Stimulated activated CD8-positive, alpha-beta memory T cell treated with anti-CD3 and anti-CD28 coated beads, Interleukin-15, amount 100 ng/mL, for 1 hour (primary cell): ENCODE measurements around the gene ZEB2.

Source experiments
- DNase-seq: peaks from one replicate; pipeline ENCODE4 v3.0.0-alpha.2; 2020; ENCODE audit warnings: low read depth

Gene ZEB2

GRCh38 chr2:144449028-144449406 lies 70.9 kb downstream of the ZEB2 start:
- no peak for DNase-seq

GRCh38 chr2:144448389-144449027 lies 71.4 kb downstream of the ZEB2 start:
- no peak for DNase-seq

DNA sequence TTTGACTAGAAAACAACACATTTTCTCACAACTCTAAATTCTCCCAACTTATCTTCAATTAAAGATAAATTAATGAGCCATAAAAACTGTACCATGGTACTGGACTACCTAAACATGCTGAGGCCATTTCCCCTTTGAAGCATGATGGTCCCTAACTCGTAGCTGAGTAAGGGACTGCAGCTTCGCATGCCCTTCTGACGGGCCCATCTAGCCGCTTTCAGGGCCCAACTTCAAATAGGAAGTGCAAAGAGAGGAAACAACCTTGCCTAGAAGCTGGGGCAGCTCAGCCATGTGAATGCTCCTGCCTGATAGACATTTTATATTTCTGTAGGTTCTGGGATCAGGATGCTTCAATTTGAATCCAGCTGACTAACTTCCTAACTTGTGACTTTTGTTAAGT lies 72.4 kb downstream of the ZEB2 start:
- no peak for DNase-seq

- DNase-seq = no peak
Measured at GRCh38 chr2:144446136-144446535, 73.8 kb downstream of the ZEB2 start.

DNA sequence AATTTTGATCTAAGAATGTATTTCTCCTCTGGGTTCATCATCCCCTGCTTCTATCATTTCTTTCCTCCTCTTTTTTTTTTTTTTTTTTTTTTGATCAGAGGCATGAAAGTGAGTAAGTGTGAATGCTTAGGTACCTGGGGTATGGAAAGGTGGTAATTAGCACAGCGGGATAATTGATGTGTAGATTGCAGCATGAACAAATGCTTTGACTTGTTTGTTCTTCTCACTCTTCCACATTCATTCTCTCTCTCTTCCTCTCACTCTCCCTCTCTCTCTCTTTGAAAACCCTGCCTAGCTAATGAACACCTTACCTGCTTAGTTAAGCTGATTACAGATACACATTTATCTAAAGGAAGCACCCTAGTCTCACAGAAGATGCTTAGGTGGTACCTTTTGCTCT lies 74.7 kb downstream of the ZEB2 start:
- DNase-seq = no peak

DNA sequence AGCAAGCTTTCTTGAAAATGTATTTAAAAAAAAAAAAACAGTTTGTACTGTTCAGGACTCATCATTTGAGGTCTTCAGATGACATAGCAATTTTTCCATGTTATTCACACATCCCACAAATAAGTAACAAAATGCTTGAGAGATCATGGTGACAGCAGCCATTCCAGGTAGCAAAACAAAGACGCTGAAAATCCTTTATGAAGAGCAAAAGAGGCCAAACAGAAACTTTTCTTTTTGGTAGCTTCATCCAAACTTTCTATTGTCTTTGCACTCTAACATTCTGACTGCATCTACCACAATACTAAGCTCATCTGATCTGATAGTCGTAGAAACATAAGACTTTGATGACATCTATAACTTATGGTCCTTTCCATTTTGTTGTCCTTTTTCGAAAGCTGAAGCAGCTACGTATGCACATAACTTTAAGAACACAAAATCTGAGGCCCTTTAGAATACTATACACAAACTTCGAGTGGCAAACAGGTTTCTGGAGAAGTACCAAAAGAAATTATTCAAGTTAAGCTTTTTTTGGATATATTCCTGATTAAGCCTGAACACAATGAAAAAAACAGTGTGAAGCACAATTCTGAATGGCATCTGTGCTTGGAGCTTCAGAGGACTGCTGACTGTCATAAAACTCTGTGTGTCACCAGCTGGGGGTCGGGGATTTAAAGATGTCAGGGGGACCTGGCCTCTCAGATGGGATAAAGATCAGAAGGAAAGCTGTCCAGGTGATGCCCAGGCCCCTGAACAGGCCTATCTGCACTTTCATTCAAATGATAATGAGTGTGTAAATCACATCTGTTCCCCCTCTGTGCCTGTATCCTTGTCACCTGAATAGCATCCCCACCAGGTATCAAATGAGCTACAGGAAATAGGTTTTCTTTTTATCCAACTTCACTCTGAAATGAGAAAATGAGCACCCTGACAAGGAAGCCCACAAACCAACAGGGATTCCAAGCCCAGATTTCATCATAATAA lies 75.8 kb downstream of the ZEB2 start:
- DNase-seq = no peak

GRCh38 chr2:144441711-144442141 lies 78.2 kb downstream of the ZEB2 start:
- no peak for DNase-seq

DNA sequence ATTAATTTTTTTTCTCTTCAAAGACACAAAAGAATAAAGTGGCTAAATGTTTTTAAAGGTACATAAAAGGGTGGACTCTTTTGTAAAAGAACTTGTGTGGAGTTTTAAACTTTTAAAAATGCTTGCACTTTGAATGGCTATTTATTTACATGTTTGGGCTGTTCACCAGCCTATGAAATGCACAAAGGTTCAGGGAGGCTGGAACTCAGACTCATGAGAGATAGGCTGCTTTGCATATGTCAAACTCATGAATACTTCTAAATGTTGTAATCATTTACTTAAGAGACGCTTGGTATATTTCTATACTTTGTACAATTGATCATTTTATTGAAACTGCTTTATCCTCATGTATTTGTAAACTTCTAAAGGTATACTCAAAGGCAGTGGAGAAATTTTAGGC lies 79.9 kb downstream of the ZEB2 start:
- no peak for DNase-seq

DNA sequence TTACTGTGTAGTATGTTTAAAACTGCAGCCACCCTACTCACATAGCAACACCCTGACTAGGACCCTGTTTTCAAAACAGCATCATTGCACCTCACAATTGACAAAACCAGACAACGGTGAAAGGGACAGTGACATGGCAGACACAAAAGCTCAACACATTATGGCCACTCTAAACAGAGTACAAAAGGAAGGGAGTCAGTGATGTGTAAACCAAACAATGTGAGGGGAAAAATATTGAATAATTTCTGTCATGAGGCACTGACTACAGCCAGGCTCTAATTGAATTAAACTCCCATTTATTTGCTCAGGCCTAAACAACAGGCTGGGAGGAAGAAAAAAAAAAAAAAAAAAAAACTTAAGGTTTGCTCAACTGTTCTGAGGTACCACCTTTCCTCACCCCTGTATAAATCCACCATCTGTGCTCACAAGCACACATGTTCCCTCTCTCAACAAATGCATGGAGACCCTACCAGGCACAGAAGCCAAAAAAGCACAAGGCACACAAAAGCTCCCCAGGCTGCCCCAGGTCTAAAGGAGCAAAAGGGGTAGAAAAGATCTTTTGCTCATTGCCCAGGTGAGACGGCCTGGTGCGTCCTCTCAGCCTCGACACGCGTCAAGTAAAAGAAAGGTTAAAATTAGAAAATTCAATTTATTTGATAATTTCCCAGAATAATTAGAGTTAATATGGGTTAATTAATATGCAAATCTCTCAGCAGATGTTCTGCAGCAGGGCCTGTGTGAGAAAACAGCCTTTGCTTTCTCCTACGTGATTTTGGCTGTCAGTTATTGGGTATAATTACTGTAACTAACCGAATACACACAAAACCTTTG lies 80.9 kb downstream of the ZEB2 start:
- DNase-seq = no peak

DNA sequence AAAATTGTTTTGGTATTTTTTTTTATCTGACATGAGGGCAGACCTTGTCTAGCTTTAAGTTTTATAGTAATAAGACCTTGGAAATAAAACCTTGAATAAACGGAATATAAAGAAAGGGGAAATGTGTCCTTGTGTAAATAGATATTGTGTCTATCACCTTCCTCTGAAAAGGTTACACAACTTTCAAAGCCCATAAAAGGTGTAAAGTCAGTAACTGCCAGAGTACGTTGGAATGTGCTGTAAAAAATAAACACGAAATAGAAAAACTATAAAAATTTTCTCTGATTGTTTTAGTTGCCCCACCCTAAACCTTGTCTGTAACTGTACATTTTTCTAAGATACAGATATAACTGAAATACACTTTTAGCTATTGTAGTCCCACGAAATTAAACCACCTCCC lies 82.3 kb downstream of the ZEB2 start:
- DNase-seq = no peak

- no peak for DNase-seq
Measured at GRCh38 chr2:144434425-144435222, 85.3 kb downstream of the ZEB2 start.

GRCh38 chr2:144432921-144433320 lies 87.0 kb downstream of the ZEB2 start:
- DNase-seq = no peak

- DNase-seq = no peak
Measured at GRCh38 chr2:144431998-144432397, 87.9 kb downstream of the ZEB2 start.

DNA sequence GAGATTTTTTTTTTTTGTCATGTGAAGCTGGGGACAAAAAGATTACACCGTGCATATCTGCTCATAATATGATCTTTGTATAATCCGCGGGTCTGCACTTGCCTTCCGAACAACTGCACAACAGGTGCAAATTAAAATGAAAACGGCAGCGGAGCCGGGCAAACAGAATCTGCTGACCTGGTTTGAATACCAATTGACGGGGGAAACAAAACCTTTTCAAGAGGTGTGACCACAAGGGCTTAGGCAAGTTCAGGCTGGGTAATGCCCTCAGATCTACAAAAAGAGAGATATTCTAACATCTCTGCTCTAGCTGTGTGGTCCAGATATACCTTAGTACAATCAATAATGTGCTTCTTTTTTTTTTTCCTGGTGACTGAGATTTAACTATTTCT lies 88.5 kb downstream of the ZEB2 start:
- DNase-seq = no peak

DNA sequence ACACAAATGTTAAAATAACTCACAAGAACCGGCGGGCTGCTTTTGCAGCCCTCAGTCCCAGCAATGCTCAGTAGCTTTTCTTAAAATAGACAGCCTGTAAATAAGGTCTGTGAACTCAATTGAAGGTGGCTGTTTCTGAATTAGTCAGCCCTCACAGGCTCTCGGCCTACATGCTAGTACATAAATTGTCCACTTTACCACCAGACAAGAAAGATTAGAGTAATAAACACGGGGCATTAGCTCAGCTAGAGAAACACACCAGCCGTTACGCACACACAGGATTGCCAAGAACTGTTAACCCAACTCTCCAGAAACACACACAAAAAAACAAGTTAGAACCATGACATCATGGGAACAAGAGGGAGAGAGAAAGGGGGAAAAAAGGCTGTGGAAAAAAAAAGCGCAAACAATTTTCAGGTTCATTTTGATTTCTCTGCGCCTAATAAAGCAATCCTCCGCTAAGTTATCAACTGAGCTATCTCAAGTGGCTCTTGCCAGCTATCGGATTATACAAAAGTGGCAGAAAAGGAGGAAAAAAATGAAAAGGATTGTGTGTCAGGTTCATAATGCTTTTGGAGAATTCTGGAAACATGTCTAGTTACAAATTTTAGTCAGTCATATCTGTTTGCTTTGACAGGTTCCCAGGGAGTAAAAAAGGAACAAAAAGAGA lies 89.1 kb downstream of the ZEB2 start:
- no peak for DNase-seq

GRCh38 chr2:144429396-144430112 lies 90.4 kb downstream of the ZEB2 start:
- no peak for DNase-seq

GRCh38 chr2:144426981-144427479 lies 92.9 kb downstream of the ZEB2 start:
- no peak for DNase-seq

DNA sequence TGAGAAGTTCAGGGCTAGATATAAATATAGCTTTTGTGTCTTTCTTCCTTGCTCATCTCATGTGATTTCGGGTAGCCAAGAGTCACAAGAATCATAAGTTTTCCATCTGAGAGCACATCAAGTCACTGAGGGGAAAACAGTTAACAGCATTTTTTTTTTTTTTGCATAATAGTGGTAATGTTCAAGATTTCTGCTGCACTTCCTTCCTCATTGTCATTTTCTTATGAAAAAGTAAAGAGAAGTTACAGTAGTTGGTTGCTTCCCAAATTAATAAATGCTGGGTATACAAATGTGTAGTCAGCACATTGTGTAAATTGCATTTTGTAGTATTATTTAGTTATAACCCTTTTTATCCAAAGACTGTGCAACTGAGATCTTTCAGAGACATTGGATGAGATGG lies 93.6 kb downstream of the ZEB2 start:
- DNase-seq = no peak

- no peak for DNase-seq
Measured at GRCh38 chr2:144424559-144425240, 95.2 kb downstream of the ZEB2 start.
